PC-3 (cell line): Measurements from ENCODE around the gene CCDC181.

Experiments
- CTCF ChIP-seq: fragments of 300-600 bp; sonication (generic); conservative IDR thresholded peaks from 2 replicates; pipeline ENCODE4 v1.5.1; 2017; ENCODE audit warnings: antibody characterized with exemption, low read depth, mild to moderate bottlenecking, low read length
- EZH2 ChIP-seq: fragments of 300-600 bp; sonication (generic); IDR thresholded peaks from one replicate; pipeline ENCODE4 v1.6.1; 2017; ENCODE audit warnings: antibody characterized with exemption, mild to moderate bottlenecking, low read length; ENCODE audit not compliant: unreplicated experiment
- EZH2phosphoT487 ChIP-seq: fragments of 300-600 bp; sonication (generic); IDR thresholded peaks from 2 replicates; pipeline ENCODE4 v1.6.1; 2018; ENCODE audit warnings: mild to moderate bottlenecking, antibody characterized with exemption, low read length, borderline replicate concordance

GRCh38 chr1:169474302-169474995, 47.2 kb upstream of the CCDC181 start:
- TF ChIP-seq CTCF (no peak), EZH2 (no peak), EZH2phosphoT487 (no peak)
